Measurements from ENCODE around the gene EXOC4. TPM values are rescaled to one million over a fixed set of nuclear protein-coding genes. Genes with fewer than 3 reads are reported as not detected.
A peak's percentile ranks its signal among the peaks of the same experiment; 100 is the strongest.

EXOC4 gene
- total and polyA plus RNA-seq, 2 of the 13 experiments (the other 11 are each of a cell fraction or from before 2014, with no cell fraction given), result 22.5 to 39.0 TPM

GRCh38 chr7:133712544-133712943 is 459.7 kb downstream of the EXOC4 start:
- POLR2A ChIA-PET, result no interaction called here
- H3K9ac ChIP-seq (ENCODE audit: insufficient read depth, low read depth, low read length), result no peak overlapping the region
- no peak overlapping the region for H2AFZ ChIP-seq (ENCODE audit: low read length)
- no peak overlapping the region for H3K4me3 ChIP-seq (replicated peaks in 1 of 3; ENCODE audit: insufficient read depth in 1 of 3, low read depth in 2 of 3, low read length in 3 of 3)
- H3K4me2 ChIP-seq (ENCODE audit: low read depth, low read length), result no peak overlapping the region
- H4K20me1 ChIP-seq (ENCODE audit: insufficient read depth, low read length), result no peaks in the 10 kb centered on the region
- H3K27ac ChIP-seq (ENCODE audit: extremely low read length, insufficient read depth, low read length), result no peak overlapping the region
- no peak for TF ChIP-seq IKZF1 (IDR thresholded peaks at IDR 0.05)
- TF ChIP-seq ZNF3 (CRISPR knock-in tag; IDR thresholded peaks at IDR 0.05), result no peak
- H3K36me3 ChIP-seq (replicated peaks in 1 of 2; ENCODE audit: control insufficient read depth in 1 of 2, insufficient read depth in 2 of 2, low read length in 2 of 2), result no peaks in the 10 kb centered on the region
- in situ Hi-C loops (cut with HindIII; ENCODE audit: extremely low pct_ligation_motif_present, low pct_unique_long_range_greater_than_20kb), result no loop called here
- H3K9me3 ChIP-seq (ENCODE audit: low read length), result no peaks in the 10 kb centered on the region
- H3K27me3 ChIP-seq (ENCODE audit: control insufficient read depth in 1 of 2, insufficient read depth in 2 of 2, low read length in 2 of 2), result no peaks in the 10 kb centered on the region; a peak in 1 of 5 replicates
- H3K79me2 ChIP-seq (ENCODE audit: insufficient read depth, low read length), result no peaks in the 10 kb centered on the region
- intact Hi-C loops (cut with micrococcal nuclease; ENCODE audit: unreplicated experiment), result no loop called here
- WGBS (ENCODE audit: low lambda C conversion rate), result 100% methylated on average over 2 of the region's 2 CpGs
- H3K4me1 ChIP-seq (ENCODE audit: insufficient read depth, low read length), result peaks cover 22% of the 10 kb centered on the region
- FAIRE-seq, result no peak
- ATAC-seq, result no peak
- CTCF ChIA-PET (ENCODE audit: low intra/inter-chr PET ratio, low total read pairs), result no interaction called here
- no TSS peak for BruUV-seq (replicated peaks)
- DNase-seq (ENCODE audit: low spot score), result no peak

- WGBS (ENCODE audit: low lambda C conversion rate), result 62% methylated on average over 3 of the region's 3 CpGs
- Histone ChIP-seq H2AFZ (ENCODE audit: low read length) (no peak overlapping the region), H4K20me1 (ENCODE audit: insufficient read depth, low read length) (no peaks in the 10 kb centered on the region; the same call in 1 of the 2 replicates), H3K9me3 (ENCODE audit: low read length) (no peaks in the 10 kb centered on the region), H3K27me3 (ENCODE audit: control insufficient read depth in 1 of 2, insufficient read depth in 2 of 2, low read length in 2 of 2) (no peaks in the 10 kb centered on the region; a peak in 1 of 5 replicates), H3K9ac (ENCODE audit: insufficient read depth, low read depth, low read length) (no peak overlapping the region), H3K27ac (ENCODE audit: extremely low read length, insufficient read depth, low read length) (no peak overlapping the region), H3K36me3 (replicated peaks in 1 of 2; ENCODE audit: control insufficient read depth in 1 of 2, insufficient read depth in 2 of 2, low read length in 2 of 2) (0 out of 5 replicates have a peak, but pooled peaks cover 0 to under 1% of the 10 kb centered on the region in 2 experiments), H3K4me2 (ENCODE audit: low read depth, low read length) (no peak overlapping the region), H3K79me2 (ENCODE audit: insufficient read depth, low read length) (no peaks in the 10 kb centered on the region), H3K4me1 (ENCODE audit: insufficient read depth, low read length) (peaks cover 22% of the 10 kb centered on the region), H3K4me3 (replicated peaks in 1 of 3; ENCODE audit: insufficient read depth in 1 of 3, low read depth in 2 of 3, low read length in 3 of 3) (no peak overlapping the region)
- ATAC-seq (peak; percentile 93), DNase-seq (ENCODE audit: low spot score) (peak; percentile 49), FAIRE-seq (no peak)
- ChIA-PET CTCF (ENCODE audit: low intra/inter-chr PET ratio, low total read pairs) (no interaction called here), POLR2A (no interaction called here)
- intact Hi-C loops (cut with micrococcal nuclease; ENCODE audit: unreplicated experiment), result no loop called here
- in situ Hi-C loops (cut with HindIII; ENCODE audit: extremely low pct_ligation_motif_present, low pct_unique_long_range_greater_than_20kb), result no loop called here
- BruUV-seq (replicated peaks), result no TSS peak
- TF ChIP-seq ZNF251 (CRISPR knock-in tag; IDR thresholded peaks at IDR 0.05) (no peak), ZNF530 (CRISPR knock-in tag; IDR thresholded peaks at IDR 0.05; ENCODE audit: low read depth) (no peak), ZNF782 (CRISPR knock-in tag; IDR thresholded peaks at IDR 0.05; ENCODE audit: borderline replicate concordance) (no peak), ZNF788 (CRISPR knock-in tag; IDR thresholded peaks at IDR 0.05; ENCODE audit: borderline replicate concordance) (no peak), LBX2 (CRISPR knock-in tag; IDR thresholded peaks at IDR 0.05; ENCODE audit: borderline replicate concordance) (no peak), NR2F1 (CRISPR knock-in tag; IDR thresholded peaks at IDR 0.05) (no peak), HMG20A (CRISPR knock-in tag; IDR thresholded peaks at IDR 0.05; ENCODE audit: borderline replicate concordance) (0 out of 2 replicates have a peak, but pooled peaks have one; percentile 24), ZNF607 (CRISPR knock-in tag; IDR thresholded peaks at IDR 0.05; ENCODE audit: borderline replicate concordance) (no peak), ZNF17 (CRISPR knock-in tag; IDR thresholded peaks at IDR 0.05) (no peak), PLSCR1 (CRISPR knock-in tag; IDR thresholded peaks at IDR 0.05; ENCODE audit: borderline replicate concordance) (no peak), ZNF644 (CRISPR knock-in tag; IDR thresholded peaks at IDR 0.05; ENCODE audit: low read depth) (peak; percentile 54), ZMYM4 (CRISPR knock-in tag; IDR thresholded peaks at IDR 0.05) (peak; percentile 78), SP1 (IDR thresholded peaks at IDR 0.05) (no peak), SP1 (CRISPR knock-in tag; IDR thresholded peaks at IDR 0.05) (no peak), ZNF546 (CRISPR knock-in tag; conservative IDR thresholded peaks at IDR 0.05) (no peak), ZNF574 (CRISPR knock-in tag; IDR thresholded peaks at IDR 0.05) (no peak)
These were observed 461.8 kb downstream of the EXOC4 start for GRCh38 chr7:133714654-133715053.

Measured in HepG2 (cell line).